DMS53 treated with DMSO at 0.1 percent for 48 hours (cell line): Measurements from ENCODE around the gene GNAT1.
"Not testable (repeated sequence)": the region's sequence is repeated elsewhere in the genome, so short reads cannot be mapped to it uniquely, and the experiment has no call there.

ENCODE experiments used
- DNase-seq: peaks from one replicate; lab custom pipeline; 2025; ENCODE audit not compliant: unreplicated experiment; lab: John Stamatoyannopoulos, UW

Gene GNAT1

DNA sequence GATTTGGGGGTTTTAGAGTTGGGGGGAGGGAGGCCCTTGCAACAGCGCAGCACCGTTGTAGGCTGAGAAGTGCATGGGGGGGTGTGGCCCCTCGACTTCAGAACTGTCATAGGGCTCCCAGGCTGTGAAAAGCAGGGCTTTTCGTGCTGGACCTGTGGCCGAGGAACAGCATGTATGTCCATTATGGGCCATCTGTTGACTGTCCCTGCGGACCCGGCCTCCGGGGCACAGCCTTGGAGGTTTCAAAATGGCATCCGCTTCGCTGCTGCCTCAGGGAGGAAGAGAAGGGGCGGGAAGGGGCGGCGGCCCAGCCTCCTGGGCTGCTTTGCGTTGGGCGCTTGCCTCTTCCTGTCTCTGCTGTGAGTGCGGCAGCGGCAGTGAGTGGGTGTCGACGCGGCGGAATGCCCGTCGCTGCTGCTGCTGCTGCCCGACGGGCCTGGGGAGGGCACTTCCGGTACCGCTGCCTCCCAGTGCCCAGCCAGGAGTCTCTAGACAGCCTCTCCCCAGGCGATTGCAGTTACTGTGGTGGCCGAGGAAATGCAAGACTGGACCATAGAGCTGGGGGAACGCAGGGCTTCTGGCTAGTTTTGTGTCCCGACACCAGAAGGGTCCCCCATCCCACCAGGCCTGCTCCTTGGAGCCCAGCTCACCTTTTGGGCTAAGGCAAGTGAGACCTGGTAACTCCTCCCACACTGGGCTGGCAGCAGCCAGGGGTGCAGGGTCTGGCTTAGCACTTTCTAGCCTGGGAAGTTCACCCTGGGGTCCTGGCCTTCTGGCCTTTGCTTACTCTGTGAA, 46.5 kb downstream of the GNAT1 start:
- DNase-seq, result no peak

DNA sequence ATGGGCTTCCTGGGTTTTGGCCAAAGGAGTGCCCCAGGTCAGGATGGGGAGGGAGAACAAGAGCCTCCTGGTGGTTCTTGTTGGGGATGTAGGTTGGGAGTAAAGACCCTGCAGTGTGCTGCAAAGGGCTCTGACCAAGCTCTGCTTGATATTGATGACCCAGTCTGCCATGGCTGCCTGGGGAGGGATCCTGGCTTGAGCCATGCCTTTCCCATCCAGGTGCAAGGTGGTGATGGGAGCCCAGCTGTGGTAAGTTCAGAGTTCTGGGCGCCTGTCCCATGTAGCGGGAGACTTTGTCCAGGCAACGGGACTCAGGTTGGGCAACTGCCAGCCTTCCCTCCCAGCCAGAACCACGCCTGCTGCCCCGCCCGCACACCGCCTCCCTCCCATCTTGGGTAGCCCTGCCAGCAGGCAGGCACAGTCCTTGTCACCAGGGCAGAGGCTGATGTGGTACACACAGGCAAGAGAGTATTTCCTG, 47.2 kb downstream of the GNAT1 start:
- no peak for DNase-seq

DNA sequence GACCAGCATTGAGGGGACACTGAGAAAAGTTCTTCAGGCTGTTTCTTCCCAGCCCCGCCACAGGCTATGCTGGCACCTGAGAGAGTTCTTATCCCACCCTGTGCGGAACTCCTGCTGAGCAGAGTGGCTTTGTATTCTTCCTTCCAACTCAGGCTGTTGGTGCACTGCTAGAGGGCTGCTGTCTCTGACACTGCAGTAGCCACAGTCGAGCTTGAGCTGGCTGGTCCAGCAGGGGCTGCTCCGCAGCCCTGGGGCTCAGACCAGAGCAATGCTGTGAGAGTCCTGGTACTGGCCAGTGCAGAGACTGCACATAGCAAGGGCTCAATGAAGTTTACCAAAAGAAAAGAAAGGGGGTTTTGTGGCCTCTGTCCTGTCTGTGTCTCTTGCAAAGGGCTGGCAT, 48.2 kb downstream of the GNAT1 start:
- no peak for DNase-seq

DNA sequence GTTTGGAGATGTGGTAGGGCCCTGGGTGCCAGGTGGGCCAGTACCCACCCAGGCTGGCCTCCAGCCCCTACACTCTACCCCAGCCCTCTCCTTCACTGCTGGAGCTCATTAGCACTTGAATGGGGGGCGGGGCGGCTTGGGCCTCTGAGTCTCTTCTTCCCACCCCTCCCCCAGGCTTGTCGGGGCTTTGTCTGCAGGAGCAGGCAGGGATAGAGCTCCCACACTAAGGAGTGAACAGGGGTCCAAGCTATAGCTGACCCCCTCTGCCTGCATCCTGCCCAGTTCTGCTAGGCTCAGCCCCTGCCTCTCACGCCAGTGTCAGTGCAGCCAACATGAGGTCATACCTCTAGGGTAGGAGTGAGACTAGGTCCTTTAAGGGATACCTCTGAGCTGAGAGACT, 49.8 kb downstream of the GNAT1 start:
- DNase-seq, result no peak

DNA sequence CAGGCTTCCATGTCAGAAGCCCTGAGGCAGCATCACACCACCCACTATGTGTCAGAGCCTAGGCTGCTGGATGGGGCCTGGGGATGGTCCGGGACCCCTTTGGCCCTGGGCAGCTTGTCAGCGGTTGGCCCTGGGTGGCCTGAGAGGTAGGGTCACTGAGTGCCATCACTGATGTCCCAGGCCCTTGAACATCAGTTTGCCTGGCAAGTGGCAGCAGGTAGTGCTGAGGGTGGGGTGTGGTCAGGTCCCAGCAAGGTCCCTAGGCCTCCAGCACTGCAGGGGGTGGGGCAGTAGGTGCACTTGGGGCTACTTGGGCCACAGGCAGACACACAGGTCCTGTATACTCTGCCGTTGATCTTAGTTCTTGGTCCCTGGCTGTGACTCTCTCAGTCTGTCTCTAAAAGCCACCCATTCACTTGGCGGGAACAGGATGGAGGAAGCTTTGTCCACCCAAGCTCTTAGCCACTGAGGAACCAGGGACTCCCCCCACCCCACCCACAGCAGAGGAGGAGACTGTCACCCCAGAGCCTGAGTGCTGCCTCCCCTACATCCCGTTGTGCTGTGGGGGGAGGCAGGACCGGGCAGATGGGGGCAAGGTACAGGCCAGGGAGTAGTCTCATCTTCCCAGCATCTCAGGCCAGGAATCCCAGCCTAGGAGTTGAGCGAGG, 50.4 kb downstream of the GNAT1 start:
- DNase-seq, result no peak

DNA sequence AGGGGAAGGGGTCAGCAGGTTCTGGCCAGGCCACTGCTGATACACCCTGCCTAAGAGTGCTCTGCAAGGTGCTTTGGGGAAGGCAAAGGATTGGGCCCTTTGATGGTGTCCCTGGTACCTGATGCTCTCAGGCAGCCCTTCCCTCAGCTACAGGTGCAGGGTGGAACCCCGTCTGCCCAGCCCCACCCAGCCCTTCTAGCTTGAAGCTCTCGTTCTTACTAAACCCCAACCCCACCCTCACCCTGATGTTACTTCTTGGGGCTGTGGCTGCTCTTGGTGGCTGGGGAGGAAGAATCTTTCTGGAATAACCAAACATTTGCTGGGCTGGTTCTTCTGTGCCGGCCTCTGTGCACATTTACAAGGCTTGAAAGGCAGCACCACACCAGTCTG, 51.0 kb downstream of the GNAT1 start:
- no peak for DNase-seq

DNA sequence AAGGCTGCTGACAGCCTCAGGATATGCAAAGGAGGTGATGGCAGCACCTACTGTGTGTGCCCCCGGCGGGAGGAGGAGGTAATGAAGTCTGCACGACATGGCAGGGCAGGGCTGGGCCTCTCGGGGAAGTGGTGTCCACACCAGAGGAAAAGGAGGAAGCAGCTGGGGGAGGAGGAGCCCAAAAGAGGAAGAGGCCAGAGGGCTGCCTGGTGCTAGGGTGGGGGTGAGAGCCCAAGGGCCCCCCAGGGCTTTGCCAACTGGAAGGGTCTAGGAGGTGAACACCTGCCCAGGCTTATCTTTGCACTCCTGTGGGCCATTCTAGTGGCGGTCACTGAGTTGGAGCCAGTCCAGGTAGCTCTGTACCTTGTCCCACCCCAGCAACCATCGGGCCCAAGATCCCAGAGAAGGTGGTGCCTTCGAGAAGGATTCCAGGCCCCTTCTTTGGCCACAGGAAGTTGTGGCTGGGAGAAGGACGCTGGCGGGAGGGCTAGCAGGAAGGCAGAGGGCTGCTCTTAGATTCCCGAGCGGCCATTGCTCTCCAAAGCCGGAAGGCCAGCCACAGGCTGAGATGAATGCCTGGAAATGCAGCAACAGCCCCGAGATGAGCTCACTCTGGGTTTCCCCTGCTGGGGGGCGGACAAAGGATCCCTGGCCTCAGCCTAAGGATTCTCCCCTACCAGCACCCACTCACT, 51.6 kb downstream of the GNAT1 start:
- DNase-seq, result no peak

DNA sequence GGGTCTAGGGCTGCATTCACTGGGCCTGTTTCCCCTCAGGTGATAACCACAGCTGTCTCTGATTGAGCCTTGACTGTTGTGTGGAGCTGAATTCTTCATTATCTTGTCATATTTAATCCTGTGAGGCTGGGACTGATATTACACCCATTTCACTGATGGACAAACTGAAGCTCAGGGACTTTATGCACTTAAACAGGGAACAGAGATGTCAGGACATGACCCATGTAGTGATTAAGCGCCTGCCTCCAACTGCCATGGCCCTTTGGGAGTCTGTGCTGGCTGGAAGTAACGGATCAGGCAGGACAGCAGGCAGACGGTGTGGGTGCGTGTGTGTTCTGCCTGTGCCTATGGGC, 52.1 kb downstream of the GNAT1 start:
- DNase-seq, result no peak

DNA sequence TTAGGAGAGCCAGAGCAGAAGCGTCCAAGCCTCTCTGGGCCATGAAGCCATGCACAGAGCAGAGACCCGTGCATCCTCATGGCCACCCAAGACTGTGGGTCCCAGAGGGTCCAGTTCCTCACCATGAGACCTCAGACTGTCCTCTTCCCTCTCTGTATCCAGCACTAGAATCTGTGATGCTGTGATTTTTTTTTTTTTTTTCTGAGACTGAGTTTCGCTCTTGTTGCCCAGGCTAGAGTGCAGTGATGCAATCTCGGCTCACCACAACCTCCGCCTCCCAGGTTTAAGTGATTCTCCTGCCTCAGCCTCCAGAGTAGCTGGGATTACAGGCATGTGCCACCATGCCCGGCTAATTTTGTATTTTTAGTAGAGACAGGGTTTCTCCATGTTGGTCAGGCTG, 53.4 kb downstream of the GNAT1 start:
- DNase-seq, result not testable (repeated sequence)

DNA sequence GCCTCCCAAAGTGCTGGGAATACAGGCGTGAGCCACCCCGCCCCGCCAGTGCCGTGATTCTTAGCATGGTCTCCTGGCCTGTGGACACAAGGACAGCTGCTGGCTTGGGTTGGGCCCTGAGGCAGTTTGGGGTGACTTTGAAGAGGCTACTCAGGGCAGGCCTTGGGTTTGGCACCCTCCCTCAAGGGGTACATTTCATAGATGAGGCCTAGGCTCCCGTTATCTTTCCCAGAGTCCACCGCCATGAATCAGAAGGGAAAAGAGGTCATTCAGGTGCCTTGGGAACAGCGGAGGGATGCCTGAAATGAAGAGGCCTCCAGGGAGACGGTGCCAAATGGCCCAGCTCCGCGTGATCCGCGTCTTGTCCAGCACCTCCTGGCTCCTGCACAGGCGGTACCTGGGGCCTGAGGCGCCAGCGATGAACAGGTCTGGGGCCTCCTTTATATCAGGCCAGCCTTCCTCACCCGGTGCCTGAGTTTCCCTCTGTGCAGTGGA, 53.9 kb downstream of the GNAT1 start:
- DNase-seq, result no peak

DNA sequence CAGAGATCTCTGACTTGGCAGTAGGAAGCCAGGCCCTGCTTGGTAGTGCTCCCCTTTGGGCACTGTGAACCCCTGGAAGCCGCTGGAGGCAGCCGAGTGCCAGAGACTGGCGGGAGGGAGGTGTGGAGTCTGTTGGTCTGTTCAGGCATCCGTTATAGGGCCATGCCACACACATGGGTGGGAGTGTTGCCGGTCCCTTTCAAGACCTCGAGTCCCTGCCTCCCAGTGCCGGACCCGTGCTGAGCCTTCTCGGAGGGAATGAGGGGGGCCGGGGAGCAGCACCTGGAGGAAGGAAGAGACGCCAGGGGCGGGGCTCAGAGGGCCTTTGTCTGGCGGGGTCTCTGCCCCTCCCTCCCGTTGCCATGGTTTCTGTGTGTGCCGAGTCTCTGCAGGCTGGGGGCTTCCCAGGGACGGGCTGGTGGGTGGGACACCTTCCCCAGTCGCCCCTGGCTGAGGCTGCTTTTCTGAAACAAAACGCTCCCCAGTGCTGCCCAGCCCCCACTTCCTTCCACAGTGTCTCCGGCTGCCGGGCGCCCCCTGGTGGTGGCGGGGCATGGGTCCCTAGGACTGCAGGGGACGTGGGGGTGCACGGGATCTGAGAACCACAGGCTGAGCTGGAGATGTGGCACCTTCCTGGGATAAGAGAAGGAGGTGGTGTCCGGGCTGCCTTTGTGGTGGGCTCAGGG, 54.6 kb downstream of the GNAT1 start:
- DNase-seq, result peak; percentile 15

DNA sequence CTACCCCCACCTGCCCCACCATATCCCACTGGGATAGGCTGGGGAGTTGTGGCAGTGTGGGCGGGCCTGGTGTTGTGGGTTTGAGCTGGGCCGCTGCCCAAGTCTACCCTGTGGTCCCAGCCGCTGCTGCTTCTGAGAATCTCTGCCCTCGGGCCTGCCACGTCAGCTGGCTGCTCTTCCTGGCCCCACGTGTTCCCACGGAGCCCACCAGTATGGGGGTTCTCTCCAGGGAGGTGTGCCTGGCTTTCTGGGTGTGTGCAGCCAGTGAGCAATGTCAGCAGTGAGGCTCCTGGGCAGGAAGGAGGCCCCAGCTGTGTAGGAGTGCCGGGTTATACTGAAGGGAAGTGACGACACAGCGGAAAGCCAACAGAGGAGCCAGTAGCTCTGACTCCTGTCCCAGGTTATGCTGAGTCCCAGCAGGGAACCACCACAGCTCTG, 55.1 kb downstream of the GNAT1 start:
- no peak for DNase-seq
